Fibroblast of lung (primary cell): ENCODE data around the gene HTR2C.

Source experiments
- EZH2 ChIP-seq: IDR thresholded peaks from 2 replicates; pipeline ENCODE4 v1.5.1; 2012; ENCODE audit warnings: low read length, control low read depth, mild to moderate bottlenecking; ENCODE audit errors: missing control alignments
- TF ChIP-seq, protein P1 (sequence below), 2 donors: IDR thresholded peaks in 1 of 2; conservative IDR thresholded peaks in 1 of 2; 1 replicate in 1 of 2; 2 replicates in 1 of 2; pipeline ENCODE4 v1.5.1; 2011 to 2012; ENCODE audit warnings: low read length in 2 of 2, control low read depth in 1 of 2, inconsistent platforms in 1 of 2, low read depth in 1 of 2, mild to moderate bottlenecking in 1 of 2

DNA sequence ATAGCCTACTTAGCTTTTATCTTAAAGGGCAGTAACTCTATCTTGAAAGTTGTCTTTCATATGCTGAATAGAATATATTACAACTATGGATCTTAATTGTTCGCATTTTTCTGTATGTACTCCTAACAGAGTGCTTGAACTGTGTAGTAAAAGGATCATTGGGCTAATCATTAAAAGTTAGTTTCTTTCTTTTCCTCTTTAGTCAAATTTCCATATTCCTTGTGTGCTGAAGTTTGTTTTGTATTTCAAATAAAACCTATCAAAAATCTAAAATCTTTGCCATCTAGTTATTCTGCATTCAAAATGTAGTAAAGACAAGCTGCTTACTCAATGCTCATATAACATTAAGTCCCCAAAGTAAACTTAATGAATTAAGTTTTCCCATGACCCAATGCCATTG lies 182.7 kb downstream of the HTR2C start:
- TF ChIP-seq, protein P1, sequence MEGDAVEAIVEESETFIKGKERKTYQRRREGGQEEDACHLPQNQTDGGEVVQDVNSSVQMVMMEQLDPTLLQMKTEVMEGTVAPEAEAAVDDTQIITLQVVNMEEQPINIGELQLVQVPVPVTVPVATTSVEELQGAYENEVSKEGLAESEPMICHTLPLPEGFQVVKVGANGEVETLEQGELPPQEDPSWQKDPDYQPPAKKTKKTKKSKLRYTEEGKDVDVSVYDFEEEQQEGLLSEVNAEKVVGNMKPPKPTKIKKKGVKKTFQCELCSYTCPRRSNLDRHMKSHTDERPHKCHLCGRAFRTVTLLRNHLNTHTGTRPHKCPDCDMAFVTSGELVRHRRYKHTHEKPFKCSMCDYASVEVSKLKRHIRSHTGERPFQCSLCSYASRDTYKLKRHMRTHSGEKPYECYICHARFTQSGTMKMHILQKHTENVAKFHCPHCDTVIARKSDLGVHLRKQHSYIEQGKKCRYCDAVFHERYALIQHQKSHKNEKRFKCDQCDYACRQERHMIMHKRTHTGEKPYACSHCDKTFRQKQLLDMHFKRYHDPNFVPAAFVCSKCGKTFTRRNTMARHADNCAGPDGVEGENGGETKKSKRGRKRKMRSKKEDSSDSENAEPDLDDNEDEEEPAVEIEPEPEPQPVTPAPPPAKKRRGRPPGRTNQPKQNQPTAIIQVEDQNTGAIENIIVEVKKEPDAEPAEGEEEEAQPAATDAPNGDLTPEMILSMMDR (conservative IDR thresholded peaks at IDR 0.05 in 1 of 2, IDR thresholded peaks at IDR 0.05 in 1 of 2; ENCODE audit: low read depth in 1 of 2, low read length in 2 of 2): no peak
- TF ChIP-seq EZH2: no peak
